ENCODE results near the gene DYNC1I1. TPM values are rescaled to one million over a fixed set of nuclear protein-coding genes. Genes with fewer than 3 reads are reported as not detected.

Gene DYNC1I1
- total and polyA plus RNA-seq, 2 experiments from 2014 or later = 0.53 to 1.4 TPM

DNA sequence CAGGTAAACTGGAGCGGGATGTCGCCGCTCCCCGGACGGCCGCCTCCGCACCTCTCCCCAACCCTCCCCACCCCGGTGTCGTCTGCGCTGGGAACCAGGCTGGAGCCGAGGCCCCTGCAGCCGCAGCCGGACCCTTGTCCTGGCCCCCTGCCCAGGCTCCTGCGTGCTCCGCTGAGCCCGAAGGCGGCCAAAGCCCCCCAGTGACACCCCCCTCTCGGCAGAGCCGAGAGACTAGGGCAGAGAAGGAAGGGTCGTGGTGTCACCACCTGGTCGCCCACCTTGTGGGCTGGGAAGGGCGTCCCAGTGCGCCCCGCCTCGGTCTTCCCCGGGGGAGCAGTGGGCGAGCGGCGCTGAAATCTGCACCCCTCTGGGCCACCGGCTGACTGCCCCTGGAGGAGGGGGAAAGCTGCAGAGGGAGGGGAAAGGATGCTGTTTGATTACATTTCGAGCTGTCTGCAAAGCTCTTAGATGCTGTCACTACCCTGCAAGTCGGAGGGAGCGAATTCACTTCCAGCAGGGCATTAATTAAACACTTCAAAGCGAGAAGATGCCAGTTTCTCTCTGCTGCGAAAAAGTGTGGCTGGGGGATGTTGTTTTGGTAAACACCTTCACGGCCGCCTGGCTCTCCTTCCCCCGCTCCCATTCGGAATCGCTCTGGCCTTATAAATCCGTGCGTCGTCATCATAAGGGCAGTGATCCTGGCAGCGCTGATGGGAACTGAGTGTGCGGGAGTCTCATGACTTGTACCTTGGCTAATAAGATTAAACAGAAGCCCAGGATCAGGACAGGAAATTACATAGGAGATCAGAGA lies 622 bp downstream of the DYNC1I1 start:
- Histone ChIP-seq H4K20me1 (ENCODE audit: insufficient read depth) (no peaks in the 10 kb centered on the region), H3K27ac (no peak overlapping the region), H3F3A (ENCODE audit: insufficient read depth) (no peaks in the 10 kb centered on the region), H2AFZ (peak overlapping the region; percentile 87), H3K4me3 (peak overlapping the region; percentile 78), H3K27me3 (replicated peaks; ENCODE audit: insufficient read depth) (no peaks in the 10 kb centered on the region), H3K4me2 (ENCODE audit: unreplicated experiment) (peak overlapping the region; percentile 67), H3K36me3 (ENCODE audit: low read depth) (no peaks in the 10 kb centered on the region), H3K9ac (peak overlapping the region; percentile 38), H3K9me2 (ENCODE audit: insufficient read depth) (no peaks in the 10 kb centered on the region), H3K9me3 (ENCODE audit: low read depth) (no peaks in the 10 kb centered on the region), H3K79me2 (ENCODE audit: insufficient read depth) (no peaks in the 10 kb centered on the region), H3K4me1 (ENCODE audit: insufficient read depth) (no peaks in the 10 kb centered on the region)
- 13% methylated on average over 31 to 32 of the region's 45 CpGs for WGBS, 2 experiments (ENCODE audit: low coverage in 1 of 2, low lambda C conversion rate in 2 of 2, missing lambda C conversion rate in 2 of 2)
- DNase-seq = peak; percentile 32
- TF ChIP-seq EZH2 (IDR thresholded peaks at IDR 0.05; ENCODE audit: insufficient read depth, poor library complexity, severe bottlenecking) (no peak), EZH2phosphoT487 (IDR thresholded peaks at IDR 0.05; ENCODE audit: insufficient read depth, low read depth) (no peak)
- in situ Hi-C loops (cut with MboI) = no loop called here

DNA sequence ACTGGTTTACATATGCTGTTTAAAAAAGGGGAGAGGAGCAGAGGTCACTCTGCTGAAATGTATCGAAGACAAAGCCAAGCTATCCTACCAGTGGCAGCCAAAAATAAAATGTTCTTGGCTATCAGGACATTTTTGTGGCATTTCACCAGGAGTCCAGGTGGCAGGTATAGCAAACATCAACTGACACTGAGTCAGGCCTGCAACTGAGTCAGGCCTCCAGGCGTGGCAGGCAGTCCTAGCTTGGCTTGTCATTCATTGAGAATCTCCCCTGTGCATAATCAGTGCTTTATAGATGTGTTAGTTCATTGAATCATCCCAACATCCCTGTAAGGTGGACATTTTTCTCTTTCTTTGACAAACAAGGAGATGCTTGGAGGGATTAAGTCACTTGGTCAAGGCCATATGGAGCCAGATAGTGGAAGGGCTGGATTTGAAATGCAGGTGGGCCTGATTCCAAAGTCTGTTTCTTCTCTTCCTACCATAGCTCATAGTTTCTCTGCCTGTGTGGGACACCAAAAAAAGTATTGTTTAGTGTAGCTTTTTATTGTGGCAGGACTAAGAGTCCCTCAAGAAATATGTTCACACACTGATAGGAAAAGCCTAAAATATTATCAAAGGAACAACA lies 4.3 kb downstream of the DYNC1I1 start:
- Histone ChIP-seq H3K9me2 (ENCODE audit: insufficient read depth) (no peaks in the 10 kb centered on the region), H4K20me1 (ENCODE audit: insufficient read depth) (no peaks in the 10 kb centered on the region), H3F3A (ENCODE audit: insufficient read depth) (no peaks in the 10 kb centered on the region), H3K27me3 (replicated peaks; ENCODE audit: insufficient read depth) (no peaks in the 10 kb centered on the region), H3K9me3 (ENCODE audit: low read depth) (no peaks in the 10 kb centered on the region), H2AFZ (no peak overlapping the region), H3K4me3 (no peak overlapping the region), H3K4me1 (ENCODE audit: insufficient read depth) (no peaks in the 10 kb centered on the region), H3K79me2 (ENCODE audit: insufficient read depth) (no peaks in the 10 kb centered on the region), H3K36me3 (ENCODE audit: low read depth) (no peaks in the 10 kb centered on the region), H3K9ac (no peak overlapping the region), H3K27ac (no peak overlapping the region), H3K4me2 (ENCODE audit: unreplicated experiment) (no peak overlapping the region)
- in situ Hi-C loops (cut with MboI) = no loop called here
- DNase-seq = no peak
- WGBS, 2 experiments (ENCODE audit: low coverage in 1 of 2, low lambda C conversion rate in 2 of 2, missing lambda C conversion rate in 2 of 2) = 78 to 85% methylated on average over 2 of the region's 2 CpGs
- TF ChIP-seq EZH2phosphoT487 (IDR thresholded peaks at IDR 0.05; ENCODE audit: insufficient read depth, low read depth) (no peak), EZH2 (IDR thresholded peaks at IDR 0.05; ENCODE audit: insufficient read depth, poor library complexity, severe bottlenecking) (no peak)

DNA sequence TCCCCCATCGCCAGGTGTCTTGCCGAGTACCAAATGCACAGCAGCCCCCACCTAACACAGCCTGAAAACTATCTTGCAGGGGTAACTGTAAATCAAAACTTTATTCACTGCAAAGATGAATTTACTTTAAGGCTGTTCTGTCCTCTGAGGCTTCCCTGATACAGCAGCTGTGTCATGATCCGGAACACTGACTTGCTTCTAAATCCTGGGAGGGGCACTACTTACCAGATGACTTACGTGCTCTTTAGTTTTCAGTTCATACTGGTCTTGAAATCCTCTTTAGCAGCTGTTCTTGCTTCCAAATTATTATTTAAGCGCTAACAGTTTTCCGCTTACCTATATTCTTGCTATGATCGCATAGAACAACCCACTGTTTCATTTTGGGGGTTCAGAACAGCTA lies 4.9 kb downstream of the DYNC1I1 start:
- Histone ChIP-seq H3K4me1 (ENCODE audit: insufficient read depth) (no peaks in the 10 kb centered on the region), H3K4me3 (no peak overlapping the region), H3K36me3 (ENCODE audit: low read depth) (no peaks in the 10 kb centered on the region), H3K27me3 (replicated peaks; ENCODE audit: insufficient read depth) (no peaks in the 10 kb centered on the region), H3F3A (ENCODE audit: insufficient read depth) (no peaks in the 10 kb centered on the region), H3K9ac (no peak overlapping the region), H2AFZ (no peak overlapping the region), H3K4me2 (ENCODE audit: unreplicated experiment) (no peak overlapping the region), H3K9me2 (ENCODE audit: insufficient read depth) (no peaks in the 10 kb centered on the region), H3K9me3 (ENCODE audit: low read depth) (no peaks in the 10 kb centered on the region), H4K20me1 (ENCODE audit: insufficient read depth) (no peaks in the 10 kb centered on the region), H3K27ac (no peak overlapping the region), H3K79me2 (ENCODE audit: insufficient read depth) (no peaks in the 10 kb centered on the region)
- in situ Hi-C loops (cut with MboI) = no loop called here
- TF ChIP-seq EZH2 (IDR thresholded peaks at IDR 0.05; ENCODE audit: insufficient read depth, poor library complexity, severe bottlenecking) (no peak), EZH2phosphoT487 (IDR thresholded peaks at IDR 0.05; ENCODE audit: insufficient read depth, low read depth) (no peak)
- DNase-seq = no peak
- 66 to 68% methylated on average over 7 of the region's 7 CpGs for WGBS, 2 experiments (ENCODE audit: low coverage in 1 of 2, low lambda C conversion rate in 2 of 2, missing lambda C conversion rate in 2 of 2)

DNA sequence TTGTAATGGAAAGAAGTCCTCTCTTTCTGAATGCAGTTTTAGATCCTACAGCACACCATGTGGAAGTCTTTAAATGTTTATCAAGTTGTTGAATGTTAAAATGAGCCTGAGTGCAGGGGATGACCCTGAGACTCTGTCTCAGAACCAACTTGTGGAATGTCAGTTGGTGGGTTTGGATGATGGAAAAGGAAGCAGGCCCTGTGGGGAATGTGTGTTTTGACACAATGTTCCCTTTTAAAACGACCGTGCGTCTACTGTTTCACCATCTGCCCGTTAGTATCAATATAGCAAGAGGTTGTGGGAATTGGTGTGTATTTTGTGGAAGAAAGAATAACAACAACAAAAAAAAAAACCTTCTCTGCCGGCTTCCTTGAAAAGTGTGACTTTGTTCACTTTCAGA lies 8.3 kb downstream of the DYNC1I1 start:
- Histone ChIP-seq H3K79me2 (ENCODE audit: insufficient read depth) (no peaks in the 10 kb centered on the region), H3K36me3 (ENCODE audit: low read depth) (no peaks in the 10 kb centered on the region), H3K27me3 (replicated peaks; ENCODE audit: insufficient read depth) (no peaks in the 10 kb centered on the region), H3F3A (ENCODE audit: insufficient read depth) (no peaks in the 10 kb centered on the region), H3K9me2 (ENCODE audit: insufficient read depth) (no peaks in the 10 kb centered on the region), H3K9ac (no peak overlapping the region), H3K9me3 (ENCODE audit: low read depth) (no peaks in the 10 kb centered on the region), H2AFZ (no peak overlapping the region), H3K4me1 (ENCODE audit: insufficient read depth) (no peaks in the 10 kb centered on the region), H4K20me1 (ENCODE audit: insufficient read depth) (no peaks in the 10 kb centered on the region), H3K27ac (no peak overlapping the region), H3K4me2 (ENCODE audit: unreplicated experiment) (no peak overlapping the region), H3K4me3 (no peak overlapping the region)
- TF ChIP-seq EZH2phosphoT487 (IDR thresholded peaks at IDR 0.05; ENCODE audit: insufficient read depth, low read depth) = no peak
- TF ChIP-seq EZH2 (IDR thresholded peaks at IDR 0.05; ENCODE audit: insufficient read depth, poor library complexity, severe bottlenecking) = no peak
- in situ Hi-C loops (cut with MboI) = no loop called here
- 47 to 57% methylated on average over 5 of the region's 5 CpGs for WGBS, 2 experiments (ENCODE audit: low coverage in 1 of 2, low lambda C conversion rate in 2 of 2, missing lambda C conversion rate in 2 of 2)
- no peak for DNase-seq
